Measurements from ENCODE around the gene TRIM46.
A peak's percentile ranks its signal among the peaks of the same experiment; 100 is the strongest.

The TRIM46 gene

DNA sequence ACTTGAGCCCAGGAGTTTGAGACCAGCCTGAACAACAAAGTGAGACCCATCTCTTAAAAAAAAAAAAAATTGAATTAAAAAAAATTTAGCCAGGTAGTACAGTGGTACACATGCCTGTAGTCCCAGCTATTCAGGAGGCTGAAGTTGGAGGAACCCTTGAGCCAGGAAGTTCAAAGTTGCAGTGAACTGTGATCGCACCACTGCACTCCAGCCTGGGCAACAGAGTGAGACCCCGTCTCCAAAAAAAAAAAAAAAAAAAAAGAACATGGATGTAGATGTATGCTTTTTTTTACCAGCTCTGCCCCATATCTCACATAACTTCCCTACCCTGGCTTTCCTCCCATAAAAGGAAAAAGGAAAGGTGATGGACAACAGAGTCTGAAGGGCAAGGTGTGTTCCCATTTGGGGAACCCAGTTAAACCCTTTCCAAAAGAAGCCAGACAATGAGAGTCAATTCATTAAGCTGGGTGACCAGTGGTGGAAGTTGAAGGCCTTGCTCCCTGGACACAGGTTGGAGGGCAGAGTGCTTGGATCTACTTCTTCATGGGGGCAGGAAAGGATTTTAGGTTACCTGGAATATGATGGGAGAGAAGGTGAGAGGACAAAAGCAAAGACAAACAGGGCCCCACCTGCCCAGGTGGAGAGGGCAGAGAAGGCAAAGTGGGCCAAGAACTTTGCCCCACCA lies 3.4 kb upstream of the TRIM46 start:
- H3K27ac ChIP-seq: no peak overlapping the region

DNA sequence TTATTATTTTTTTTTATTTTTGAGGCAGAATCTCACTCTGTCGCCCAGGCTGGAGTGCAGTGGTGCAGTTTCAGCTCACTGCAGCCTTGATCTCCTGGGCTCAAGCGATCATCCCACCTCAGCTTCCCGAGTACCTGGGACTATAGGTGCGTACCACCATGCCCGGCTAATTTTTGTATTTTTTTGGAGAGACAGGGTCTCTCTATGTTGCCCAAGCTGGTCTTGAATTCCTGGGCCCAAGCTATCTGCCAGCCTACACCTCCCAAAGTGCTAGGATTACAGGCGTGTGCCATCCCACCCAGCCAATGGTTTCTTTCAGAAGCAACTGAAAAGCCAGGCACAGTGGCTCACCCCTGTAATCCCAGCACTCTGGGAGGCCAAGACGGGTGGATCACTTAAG lies 2.8 kb upstream of the TRIM46 start:
- no peak overlapping the region for H3K4me3 ChIP-seq
- no peak overlapping the region for H3K27ac ChIP-seq

More for the DNA sequence above, 3.4 kb upstream of the TRIM46 start:
- no peak overlapping the region for H3K4me3 ChIP-seq

DNA sequence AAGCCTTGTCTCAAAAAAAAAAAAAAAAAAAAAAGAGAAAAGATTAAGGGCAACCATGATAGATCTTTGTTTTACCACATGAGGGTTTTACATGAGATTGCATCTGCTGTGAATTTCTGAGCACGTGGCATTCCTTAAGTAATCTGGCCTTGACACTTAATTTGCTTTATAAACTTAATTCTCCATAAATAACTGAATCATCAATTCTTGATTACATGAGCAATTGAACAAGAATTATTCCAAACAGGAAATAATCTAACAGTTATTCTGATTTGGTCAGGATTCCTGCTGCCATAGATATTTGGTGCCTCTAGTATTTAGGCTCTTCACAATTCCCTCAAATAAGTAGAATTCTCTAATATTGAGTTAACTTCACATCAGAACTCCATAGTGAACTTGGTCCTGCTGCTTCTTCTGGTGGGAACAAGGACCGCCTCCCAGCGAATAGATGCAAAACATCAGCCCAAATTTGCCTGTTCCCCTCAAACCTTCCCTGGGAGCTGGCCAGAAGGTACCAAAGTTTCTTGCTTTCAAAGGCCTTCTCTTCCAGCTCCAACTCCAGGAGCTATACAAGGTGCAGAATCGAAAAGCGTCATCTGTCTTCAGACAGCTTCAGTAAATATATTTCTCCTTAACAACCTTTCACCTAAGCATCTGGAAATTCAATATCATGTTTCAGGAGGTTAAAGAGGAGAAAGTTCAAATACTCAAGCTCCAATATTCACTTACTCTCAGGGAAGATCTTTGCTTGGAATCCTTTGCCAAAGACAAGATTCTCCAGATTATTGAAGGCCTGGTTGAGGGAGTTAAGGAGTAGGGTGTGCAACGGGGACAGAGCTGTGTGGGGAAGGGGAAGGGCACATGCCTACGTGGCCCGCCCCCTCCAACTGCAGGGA lies 1.6 kb upstream of the TRIM46 start:
- peak overlapping the region in 20 of 21 experiments; percentile 77 to 99 (median 93) for H3K27ac ChIP-seq

DNA sequence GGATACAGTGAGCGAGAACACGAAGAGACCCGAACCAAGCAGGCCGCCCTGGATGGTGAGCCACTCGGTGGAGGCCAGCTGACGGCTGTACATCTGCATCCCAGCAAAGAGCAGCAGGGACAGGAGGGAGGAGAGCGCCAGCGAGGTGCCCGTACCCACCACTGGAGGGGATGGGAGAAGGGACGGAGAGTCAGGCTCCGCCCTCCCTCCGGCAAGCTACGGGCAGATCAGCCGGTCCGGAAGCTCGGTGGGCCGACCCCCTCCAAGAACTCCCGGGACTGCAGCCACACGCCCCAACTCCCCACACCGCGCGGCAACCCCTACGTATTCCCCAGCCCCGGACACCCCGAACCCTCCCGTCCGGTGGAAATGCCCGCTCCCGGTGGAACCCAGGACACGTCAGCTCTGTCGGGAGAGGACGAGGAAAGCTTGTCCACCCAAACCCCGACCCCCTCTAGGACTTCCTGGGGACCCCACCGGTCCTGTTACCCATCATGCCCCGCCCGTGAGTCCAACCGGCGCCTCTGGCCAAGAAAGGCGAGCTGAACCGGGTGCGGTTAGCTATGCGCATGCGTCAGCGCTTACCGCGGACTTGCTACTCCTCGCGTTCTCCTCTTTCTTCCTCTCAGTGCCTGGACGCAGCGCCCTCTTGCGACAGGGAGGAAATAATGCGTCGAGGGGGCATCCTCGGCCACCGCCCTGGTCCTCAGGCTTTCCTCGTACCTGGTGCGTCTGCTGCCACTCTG lies 744 bp upstream of the TRIM46 start, which contains the start of gene KRTCAP2:
Gene KRTCAP2, minus strand, starts transcription at position 573 of the 746 bp plus-strand sequence. Its CDS starts 80 bp downstream, at position 493.
- Histone ChIP-seq H3K27ac (peak within 1 kb of the TSS; percentile 77 to 99 (median 93)), H3K4me3 (peak within 1 kb of the TSS; percentile 61 to 92 (median 83))

More for the DNA sequence above, 1.6 kb upstream of the TRIM46 start:
- H3K4me3 ChIP-seq: peak overlapping the region; percentile 61 to 92 (median 83)

DNA sequence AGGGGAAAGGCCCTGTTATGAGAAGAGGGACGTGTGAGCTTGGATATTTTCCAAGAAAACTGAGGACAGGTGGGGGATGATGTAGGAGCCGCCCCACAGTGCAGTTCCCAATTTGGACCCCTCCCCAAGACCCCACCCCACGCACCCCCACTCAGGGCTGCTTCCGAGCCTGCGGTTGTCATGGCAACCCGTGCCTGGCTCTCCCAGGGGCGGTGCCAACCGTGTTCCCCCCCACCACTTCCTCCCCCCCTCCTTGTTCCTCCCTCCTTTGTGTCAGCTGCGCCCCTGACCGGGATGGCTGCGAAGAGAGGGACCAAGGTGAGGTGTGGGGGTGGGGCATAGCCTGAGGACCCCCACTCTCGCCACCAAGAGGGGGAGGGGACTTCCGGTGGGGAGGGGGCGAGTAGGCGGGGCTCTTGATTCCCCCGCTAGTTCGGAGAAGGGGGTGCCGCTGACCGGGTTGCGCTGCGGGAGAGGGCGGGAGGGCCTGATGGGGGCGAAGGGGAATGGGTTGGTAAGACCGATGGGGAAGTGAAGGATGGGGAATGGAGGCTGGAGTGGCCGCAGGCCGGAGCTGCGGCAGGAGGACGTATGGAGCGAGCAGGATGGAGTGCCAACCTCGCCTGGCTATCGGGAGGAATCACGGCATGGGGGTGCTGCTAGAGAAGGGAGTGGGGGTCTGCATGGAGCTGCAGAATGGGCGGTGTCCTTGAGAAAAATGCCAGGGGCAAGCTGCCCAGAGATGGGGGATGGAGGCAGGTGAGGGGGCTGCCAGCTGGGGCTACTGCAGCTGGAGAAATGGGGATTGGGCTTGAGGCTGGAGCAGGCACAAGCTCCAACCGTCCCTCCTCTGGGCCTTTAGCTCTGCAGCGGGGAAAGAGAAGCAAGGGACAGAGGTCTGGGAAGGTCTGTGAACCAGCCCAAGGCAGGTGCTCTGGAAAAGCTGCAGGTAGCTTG lies 953 bp downstream of the TRIM46 start:
- peak overlapping the region; percentile 61 to 92 (median 83) for H3K4me3 ChIP-seq
- H3K27ac ChIP-seq: peak overlapping the region in 12 of 21 experiments; percentile 13 to 96 (median 50)

DNA sequence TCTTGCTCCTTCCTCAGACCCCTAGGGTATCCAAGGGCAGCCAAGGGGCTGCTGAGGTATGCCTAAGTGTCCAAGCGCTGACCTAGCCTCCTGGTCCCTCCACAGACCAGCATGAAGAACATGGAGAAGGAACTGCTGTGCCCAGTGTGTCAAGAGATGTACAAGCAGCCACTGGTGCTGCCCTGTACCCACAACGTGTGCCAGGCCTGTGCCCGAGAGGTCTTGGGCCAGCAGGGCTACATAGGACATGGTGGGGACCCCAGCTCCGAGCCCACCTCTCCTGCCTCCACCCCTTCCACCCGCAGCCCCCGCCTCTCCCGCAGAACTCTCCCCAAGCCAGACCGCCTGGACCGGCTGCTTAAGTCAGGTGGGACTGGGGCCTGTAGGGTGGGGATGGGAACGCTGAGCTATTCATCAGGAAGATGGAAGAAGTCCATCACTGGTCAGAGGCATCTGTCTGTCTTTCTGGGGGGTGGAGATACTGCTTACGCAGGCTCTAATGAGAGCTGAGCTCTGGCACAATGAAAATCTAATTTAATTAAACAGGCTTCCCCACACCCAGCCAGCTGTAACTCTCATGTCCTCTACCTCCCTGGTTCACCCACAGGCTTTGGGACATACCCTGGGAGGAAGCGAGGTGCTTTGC lies 1.8 kb downstream of the TRIM46 start:
- no peak overlapping the region for H3K4me3 ChIP-seq
- H3K27ac ChIP-seq: peak overlapping the region in 3 of 21 experiments; percentile 91 to 96 (median 93)

DNA sequence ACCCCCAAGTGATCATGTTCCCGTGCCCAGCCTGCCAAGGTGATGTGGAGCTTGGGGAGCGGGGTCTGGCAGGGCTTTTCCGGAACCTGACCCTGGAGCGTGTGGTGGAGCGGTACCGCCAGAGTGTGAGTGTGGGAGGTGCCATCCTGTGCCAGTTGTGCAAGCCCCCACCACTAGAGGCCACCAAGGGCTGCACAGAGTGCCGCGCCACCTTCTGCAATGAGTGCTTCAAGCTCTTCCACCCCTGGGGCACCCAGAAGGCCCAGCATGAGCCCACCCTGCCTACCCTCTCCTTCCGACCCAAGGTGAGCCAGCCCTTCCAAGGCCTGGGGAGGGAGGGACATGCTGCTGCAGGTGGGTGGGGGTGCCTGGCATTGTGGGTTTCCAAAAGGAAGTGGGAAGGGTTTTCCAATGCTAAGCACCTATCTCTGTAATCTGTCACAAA lies 2.3 kb downstream of the TRIM46 start:
- no peak overlapping the region for H3K27ac ChIP-seq
- no peak overlapping the region for H3K4me3 ChIP-seq

DNA sequence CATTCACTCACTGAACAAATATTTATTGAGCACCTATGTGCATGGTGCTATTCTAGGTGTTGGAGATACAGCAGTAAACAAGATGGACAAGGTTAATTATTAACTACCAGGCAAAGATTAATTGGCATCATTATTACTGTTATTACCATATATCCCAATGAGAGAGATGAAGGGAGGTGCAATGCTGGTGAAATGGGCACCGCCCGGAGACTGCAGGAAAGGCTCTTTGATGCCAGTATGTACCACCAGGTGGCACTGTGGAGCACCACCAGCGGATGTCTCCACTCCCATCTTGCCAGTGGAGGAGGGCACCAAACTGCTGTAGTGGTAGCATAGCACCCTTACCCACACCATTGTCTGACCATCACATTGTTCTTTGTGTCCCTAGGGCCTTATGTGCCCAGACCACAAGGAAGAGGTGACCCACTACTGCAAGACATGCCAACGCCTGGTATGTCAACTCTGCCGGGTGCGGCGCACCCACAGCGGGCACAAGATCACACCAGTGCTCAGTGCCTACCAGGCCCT lies 3.0 kb downstream of the TRIM46 start:
- Histone ChIP-seq H3K4me3 (no peak overlapping the region), H3K27ac (peak overlapping the region in 2 of 21 experiments; percentile 14 to 34)

DNA sequence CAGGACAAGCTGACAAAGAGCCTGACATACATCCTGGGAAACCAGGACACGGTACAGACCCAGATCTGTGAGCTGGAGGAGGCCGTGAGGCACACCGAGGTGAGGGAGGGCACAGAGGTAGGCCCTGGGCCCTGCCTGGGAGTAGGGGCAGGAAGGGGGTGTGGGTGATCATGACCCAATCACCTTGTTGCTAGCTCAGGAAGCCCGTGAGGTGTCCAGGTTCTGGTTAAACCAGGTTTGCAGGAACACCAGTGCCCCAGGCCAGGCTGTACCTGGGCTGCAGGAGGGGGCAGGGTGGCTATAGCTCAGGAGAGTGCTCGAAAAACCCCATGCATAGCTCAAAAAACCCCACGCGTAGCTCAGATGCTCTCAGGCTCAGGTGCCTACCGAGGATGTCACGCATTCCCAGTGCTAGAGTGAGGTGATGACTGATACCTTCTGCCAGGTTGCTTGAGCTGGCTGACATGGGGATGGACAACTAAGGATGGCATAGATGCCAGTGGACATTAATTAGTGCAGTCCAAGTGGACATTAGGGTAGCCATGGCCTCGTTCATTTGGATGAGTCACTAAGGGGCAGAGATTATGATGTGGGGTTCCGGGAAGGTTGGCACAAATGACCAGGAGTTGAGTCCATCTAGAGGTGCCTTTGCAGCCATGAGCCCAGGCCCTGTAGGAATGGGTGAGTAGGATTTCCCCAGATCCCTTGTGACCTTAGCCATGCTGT lies 3.7 kb downstream of the TRIM46 start:
- peak overlapping the region in 2 of 21 experiments; percentile 14 to 34 for H3K27ac ChIP-seq
- no peak overlapping the region for H3K4me3 ChIP-seq

DNA sequence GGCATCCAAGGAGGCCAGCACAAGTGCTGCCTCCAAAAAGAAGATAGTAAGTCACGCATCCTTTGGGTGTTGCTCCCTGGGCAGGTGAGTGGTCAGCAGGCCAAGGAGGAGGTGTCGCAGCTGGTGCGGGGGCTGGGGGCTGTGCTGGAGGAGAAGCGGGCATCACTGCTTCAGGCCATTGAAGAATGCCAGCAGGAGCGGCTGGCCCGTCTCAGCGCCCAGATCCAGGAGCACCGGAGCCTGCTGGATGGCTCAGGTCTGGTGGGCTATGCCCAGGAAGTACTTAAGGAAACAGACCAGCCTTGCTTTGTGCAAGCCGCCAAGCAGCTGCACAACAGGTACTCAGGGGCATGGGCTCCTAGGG lies 4.3 kb downstream of the TRIM46 start:
- Histone ChIP-seq H3K4me3 (no peak overlapping the region), H3K27ac (no peak overlapping the region)

DNA sequence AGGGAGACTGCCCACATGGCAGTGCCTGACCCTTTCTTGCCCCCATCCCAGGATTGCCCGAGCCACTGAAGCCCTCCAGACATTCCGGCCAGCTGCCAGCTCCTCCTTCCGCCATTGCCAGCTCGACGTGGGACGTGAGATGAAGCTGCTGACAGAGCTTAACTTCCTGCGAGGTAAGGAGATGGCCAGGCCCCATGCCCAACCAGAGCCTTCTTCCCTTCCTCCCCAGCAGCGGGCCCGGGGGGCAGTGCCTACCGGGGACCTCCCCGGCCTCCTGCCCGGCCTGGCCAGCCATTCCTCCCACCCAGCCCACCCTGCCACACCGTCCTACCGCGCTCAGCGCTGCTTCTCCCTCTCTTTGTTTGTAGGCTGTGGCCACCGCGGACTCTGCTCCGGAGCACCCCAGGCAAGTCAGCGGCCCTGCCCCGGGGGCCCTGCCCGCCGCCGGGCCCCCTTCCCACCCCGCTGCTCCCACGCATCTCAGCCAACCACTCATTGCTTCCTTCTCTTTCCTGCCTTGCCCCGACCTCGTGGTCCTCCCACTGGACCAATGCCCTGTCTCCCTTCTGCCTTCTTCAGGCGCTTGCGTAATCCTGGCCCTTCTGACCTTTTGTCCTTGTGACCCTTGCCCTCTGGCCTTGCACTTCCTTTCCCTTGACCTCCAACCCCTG lies 4.9 kb downstream of the TRIM46 start:
- no peak overlapping the region for H3K27ac ChIP-seq
- H3K4me3 ChIP-seq: no peak overlapping the region

DNA sequence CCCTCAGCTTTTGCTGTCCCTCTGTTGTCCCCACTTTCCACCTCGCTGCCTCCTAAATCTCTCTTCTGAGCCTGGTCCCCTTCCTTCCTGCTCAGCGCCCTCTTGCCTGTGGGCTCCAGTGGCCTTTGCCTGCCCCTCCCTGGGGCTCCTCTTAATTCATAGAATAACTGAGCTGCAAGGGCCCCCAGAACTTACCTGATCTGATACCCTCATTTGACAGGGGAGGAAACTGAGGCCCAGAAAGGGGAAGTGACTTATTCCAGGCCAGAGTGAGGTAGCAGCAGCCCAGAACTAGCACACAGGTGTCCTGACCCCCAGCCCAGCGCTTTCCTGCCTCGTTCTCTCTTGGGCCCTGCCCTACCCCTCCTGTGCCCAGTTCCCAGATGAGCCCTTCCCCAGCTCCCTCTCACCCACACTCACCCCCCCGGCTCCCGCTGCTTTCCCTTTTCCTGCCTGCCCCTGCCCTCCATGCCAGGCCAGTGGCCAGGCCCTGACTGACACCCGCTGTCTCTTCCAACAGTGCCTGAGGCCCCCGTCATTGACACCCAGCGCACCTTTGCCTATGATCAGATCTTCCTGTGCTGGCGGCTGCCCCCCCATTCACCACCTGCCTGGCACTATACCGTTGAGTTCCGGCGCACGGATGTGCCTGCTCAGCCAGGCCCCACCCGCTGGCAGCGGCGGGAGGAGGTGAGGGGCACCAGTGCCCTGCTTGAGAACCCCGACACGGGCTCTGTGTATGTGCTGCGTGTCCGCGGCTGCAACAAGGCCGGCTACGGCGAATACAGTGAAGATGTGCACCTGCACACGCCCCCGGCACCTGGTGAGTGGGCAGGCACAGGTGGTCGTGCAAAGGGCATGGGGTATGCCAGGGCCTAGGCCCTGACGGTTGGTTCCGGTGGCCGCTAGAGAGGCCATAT lies 5.7 kb downstream of the TRIM46 start:
- H3K4me3 ChIP-seq: no peak overlapping the region
- H3K27ac ChIP-seq: no peak overlapping the region

DNA sequence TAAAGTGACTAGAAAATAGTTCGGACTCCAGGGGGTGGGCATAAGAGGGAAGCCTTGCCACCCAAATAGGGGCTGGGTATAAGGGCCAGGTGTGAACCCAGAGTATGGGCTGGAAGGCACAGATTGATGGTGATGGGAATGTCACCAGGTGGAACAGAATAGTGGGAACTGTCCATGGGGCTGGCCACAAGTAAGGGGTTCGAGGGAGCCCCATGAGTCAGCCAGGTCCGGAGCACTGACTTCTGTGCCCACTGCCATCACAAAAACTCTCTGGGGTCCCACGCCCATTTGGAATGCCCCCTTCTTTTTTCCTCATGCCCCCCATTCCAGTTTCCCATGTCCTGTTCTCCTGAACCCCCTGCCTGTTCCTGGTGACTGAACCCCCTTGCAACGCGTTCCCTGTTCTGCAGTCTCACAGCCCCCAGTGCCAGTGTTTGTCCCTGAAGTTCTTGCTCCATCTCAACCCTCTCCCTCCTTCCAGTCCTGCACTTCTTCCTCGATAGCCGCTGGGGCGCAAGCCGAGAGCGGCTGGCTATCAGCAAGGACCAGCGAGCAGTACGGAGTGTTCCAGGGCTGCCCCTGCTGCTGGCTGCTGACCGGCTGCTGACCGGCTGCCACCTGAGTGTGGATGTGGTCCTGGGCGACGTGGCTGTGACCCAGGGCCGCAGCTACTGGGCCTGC lies 7.9 kb downstream of the TRIM46 start:
- no peak overlapping the region for H3K27ac ChIP-seq
- H3K4me3 ChIP-seq: no peak overlapping the region

DNA sequence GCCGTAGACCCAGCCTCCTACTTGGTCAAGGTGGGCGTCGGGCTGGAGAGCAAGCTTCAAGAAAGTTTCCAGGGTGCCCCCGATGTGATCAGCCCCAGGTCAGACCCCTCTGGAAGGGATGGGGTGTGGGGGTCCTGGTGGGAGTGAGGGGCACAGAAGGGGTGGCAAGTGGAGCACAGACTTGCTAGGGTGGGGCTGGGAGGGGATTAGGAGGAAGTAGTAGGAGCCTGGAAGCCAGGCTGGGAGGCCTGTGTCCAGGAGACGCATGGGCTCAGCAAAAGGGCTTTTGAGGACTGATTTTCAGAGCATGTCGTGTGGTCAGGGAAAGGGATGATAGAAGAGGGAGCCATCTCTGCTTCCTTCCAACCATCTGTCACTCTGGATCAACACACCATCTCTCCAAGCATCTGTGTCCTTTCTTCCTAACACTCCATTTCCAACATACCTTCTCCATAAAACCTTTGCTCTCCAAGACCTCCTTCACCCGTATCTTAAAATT lies 8.5 kb downstream of the TRIM46 start:
- Histone ChIP-seq H3K4me3 (no peak overlapping the region), H3K27ac (no peak overlapping the region)

DNA sequence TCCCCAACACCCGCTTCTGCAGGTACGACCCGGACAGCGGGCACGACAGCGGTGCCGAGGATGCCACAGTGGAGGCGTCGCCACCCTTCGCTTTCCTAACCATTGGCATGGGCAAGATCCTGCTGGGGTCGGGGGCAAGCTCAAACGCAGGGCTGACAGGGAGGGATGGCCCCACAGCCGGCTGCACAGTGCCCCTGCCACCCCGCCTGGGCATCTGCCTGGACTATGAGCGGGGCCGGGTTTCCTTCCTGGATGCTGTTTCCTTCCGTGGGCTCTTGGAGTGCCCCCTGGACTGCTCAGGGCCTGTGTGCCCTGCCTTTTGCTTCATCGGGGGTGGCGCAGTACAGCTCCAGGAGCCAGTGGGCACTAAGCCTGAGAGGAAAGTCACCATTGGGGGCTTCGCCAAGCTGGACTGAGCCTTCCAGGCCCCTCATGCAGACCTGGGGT lies 10.1 kb downstream of the TRIM46 start:
- H3K27ac ChIP-seq: peak overlapping the region in 1 of 21 experiments; percentile 49

More for the DNA sequence above, 10.1 kb downstream of the TRIM46 start:
- H3K4me3 ChIP-seq: no peak overlapping the region
